Occipital lobe (tissue), 2 donors: ENCODE data around the gene TPP2. TPM values are rescaled to one million over a fixed set of nuclear protein-coding genes. Genes with fewer than 3 reads are reported as not detected.

Source experiments
- DNase-seq: peaks from one replicate; lab custom pipeline; 2025; lab: John Stamatoyannopoulos, UW
- total RNA-seq: library from RNA; depleted of rRNA; stranded (reverse); fragments of >200 nt; gene quantifications from one replicate; pipeline ENCODE4 v1.2.3, GENCODE V29; 2014

The TPP2 gene
- total RNA-seq, 1 donor from 2014 or later, result 68.9 TPM

- no peak for DNase-seq
These were observed 96.5 kb downstream of the TPP2 start for GRCh38 chr13:102693250-102693649.

- no peak for DNase-seq
These were observed 97.0 kb downstream of the TPP2 start for GRCh38 chr13:102693776-102694175.

GRCh38 chr13:102694937-102695336 is 98.2 kb downstream of the TPP2 start, which contains the start of gene METTL21C:
TSS of gene METTL21C (minus strand) at chr13:102695044. CDS start at chr13:102694498, 546 bp downstream.
- no peak for DNase-seq

GRCh38 chr13:102696465-102696864 is 99.7 kb downstream of the TPP2 start:
- no peak for DNase-seq

- DNase-seq, result no peak
These were observed 100.5 kb downstream of the TPP2 start for GRCh38 chr13:102697264-102697663.

GRCh38 chr13:102697929-102698648 is 101.3 kb downstream of the TPP2 start:
- DNase-seq, result no peak

GRCh38 chr13:102698649-102698980 is 101.8 kb downstream of the TPP2 start:
- DNase-seq, result no peak

GRCh38 chr13:102699504-102699903 is 102.7 kb downstream of the TPP2 start:
- DNase-seq, result no peak

- DNase-seq, result no peak
These were observed 103.6 kb downstream of the TPP2 start for GRCh38 chr13:102700088-102701031.

- DNase-seq, result no peak
These were observed 104.5 kb downstream of the TPP2 start for GRCh38 chr13:102701331-102701730.

GRCh38 chr13:102702965-102703725 is 106.4 kb downstream of the TPP2 start:
- DNase-seq, result no peak

GRCh38 chr13:102703726-102704035 is 106.9 kb downstream of the TPP2 start:
- DNase-seq, result no peak

- DNase-seq, result no peak
These were observed 107.7 kb downstream of the TPP2 start for GRCh38 chr13:102704238-102705058.

GRCh38 chr13:102707467-102707866 is 110.7 kb downstream of the TPP2 start:
- no peak for DNase-seq

GRCh38 chr13:102708211-102708610 is 111.4 kb downstream of the TPP2 start:
- no peak for DNase-seq

- DNase-seq, result no peak
These were observed 112.2 kb downstream of the TPP2 start for GRCh38 chr13:102708991-102709390.

- DNase-seq, result no peak
These were observed 112.8 kb downstream of the TPP2 start for GRCh38 chr13:102709536-102709935.

- no peak for DNase-seq
These were observed 113.5 kb downstream of the TPP2 start for GRCh38 chr13:102710261-102710679.

GRCh38 chr13:102715447-102715846 is 118.7 kb downstream of the TPP2 start:
- DNase-seq, result no peak

- no peak for DNase-seq
These were observed 122.0 kb downstream of the TPP2 start for GRCh38 chr13:102718746-102719145.

- peak; percentile 48 for DNase-seq
These were observed 125.0 kb downstream of the TPP2 start for GRCh38 chr13:102721800-102722231.
